Left colon (tissue), 2 donors: Measurements from ENCODE around the gene DNLZ. TPM values are rescaled to one million over a fixed set of nuclear protein-coding genes. Genes with fewer than 3 reads are reported as not detected.

Experiments
- ATAC-seq: fragments of 200-7000 bp; cut with Tn5 transposase; one replicate; pipeline ENCODE4 v1.9.1; 2020; ENCODE audit warnings: mild to moderate bottlenecking, moderate library complexity
- DNase-seq, 2 donors: peaks; one replicate each; pipeline ENCODE4 v3.0.0-alpha.2; 2020
- intact Hi-C, 2 donors: fragments of 100-400 bp; cut with DNase I in 1 of 2; cut with micrococcal nuclease in 1 of 2; formaldehyde crosslinking; loops; one replicate each; pipeline versions ENCODE4 v1.11.2 to v1.14.0; 2022; cut with DNase I, micrococcal nuclease
- total RNA-seq, 2 donors: library from RNA; stranded (reverse); fragmentation: NEBNext Ultra II Directional; extraction: Animal tissue kit (Norgen Biotek cat#: 25700); gene quantifications; one replicate each; pipeline ENCODE4 v1.2.1, GENCODE V29; 2021
- donor health status: DM: no; HTN: no; CAD: no.
- donor health status: DM: yes; HTN: yes; CAD: no.

The DNLZ gene
- total RNA-seq, 2 donors from 2014 or later, result 10.0 to 10.6 TPM

GRCh38 chr9:136338511-136338910 is 25.0 kb downstream of the DNLZ start:
- intact Hi-C loops, result no loop called here
- DNase-seq (no peak), ATAC-seq (no peak)

- DNase-seq (no peak), ATAC-seq (no peak)
- intact Hi-C loops, result no loop called here
Measured at GRCh38 chr9:136337416-136338395, 25.8 kb downstream of the DNLZ start.

GRCh38 chr9:136336881-136337280 is 26.7 kb downstream of the DNLZ start:
- DNase-seq (no peak), ATAC-seq (no peak)
- intact Hi-C loops, result no loop called here

GRCh38 chr9:136336156-136336870 is 27.2 kb downstream of the DNLZ start:
- ATAC-seq, result no peak
- DNase-seq, result no peak
- intact Hi-C loops, result no loop called here

GRCh38 chr9:136335296-136336155 is 28.0 kb downstream of the DNLZ start:
- ATAC-seq (no peak), DNase-seq (no peak)
- intact Hi-C loops, result no loop called here

- intact Hi-C loops, result no loop called here
- no peak for ATAC-seq
- DNase-seq, result no peak
Measured at GRCh38 chr9:136334541-136334940, 29.0 kb downstream of the DNLZ start.

GRCh38 chr9:136333486-136333885 is 30.1 kb downstream of the DNLZ start:
- intact Hi-C loops, result no loop called here
- ATAC-seq (no peak), DNase-seq (no peak)

GRCh38 chr9:136333045-136333444 is 30.5 kb downstream of the DNLZ start:
- DNase-seq, result no peak
- intact Hi-C loops, result no loop called here

GRCh38 chr9:136332482-136332983 is 31.0 kb downstream of the DNLZ start:
- DNase-seq (no peak), ATAC-seq (no peak)
- intact Hi-C loops, result no loop called here

More at GRCh38 chr9:136333045-136333444, 30.5 kb downstream of the DNLZ start:
- no peak for ATAC-seq

- intact Hi-C loops, result no loop called here
- ATAC-seq, result no peak
- no peak for DNase-seq
Measured at GRCh38 chr9:136331556-136332481, 31.7 kb downstream of the DNLZ start.

GRCh38 chr9:136331030-136331429 is 32.5 kb downstream of the DNLZ start:
- ATAC-seq, result no peak
- intact Hi-C loops, result no loop called here
- no peak for DNase-seq

GRCh38 chr9:136330406-136330990 is 33.0 kb downstream of the DNLZ start:
- DNase-seq (no peak), ATAC-seq (no peak)
- intact Hi-C loops, result no loop called here

GRCh38 chr9:136329636-136330405 is 33.7 kb downstream of the DNLZ start:
- no peak for ATAC-seq
- no peak for DNase-seq
- intact Hi-C loops, result no loop called here

GRCh38 chr9:136329211-136329627 is 34.3 kb downstream of the DNLZ start:
- DNase-seq (no peak), ATAC-seq (no peak)
- intact Hi-C loops, result no loop called here

GRCh38 chr9:136328622-136329041 is 34.9 kb downstream of the DNLZ start:
- no peak for DNase-seq
- ATAC-seq, result no peak
- intact Hi-C loops, result no loop called here

GRCh38 chr9:136328011-136328621 is 35.4 kb downstream of the DNLZ start:
- intact Hi-C loops, result no loop called here
- ATAC-seq (no peak), DNase-seq (no peak)
